ENCODE results near the gene AP3M1. TPM values are rescaled to one million over a fixed set of nuclear protein-coding genes. Genes with fewer than 3 reads are reported as not detected.

The AP3M1 gene
- total RNA-seq, 1 experiment from 2014 or later: 34.4 TPM

- CTCF ChIA-PET: no interaction called here
- peak; percentile 96 for ATAC-seq
- Histone ChIP-seq H3K36me3 (ENCODE audit: control insufficient read depth in 1 of 2, insufficient read depth in 2 of 2, low read length in 2 of 2) (no peaks in the 10 kb centered on the region), H2AFZ (ENCODE audit: low read depth, low read length, poor library complexity, severe bottlenecking) (peak overlapping the region; percentile 8), H4K20me1 (ENCODE audit: insufficient read depth) (no peaks in the 10 kb centered on the region), H3K9me2 (ENCODE audit: insufficient read depth) (no peaks in the 10 kb centered on the region), H3K4me1 (ENCODE audit: control insufficient read depth in 1 of 2, insufficient read depth in 2 of 2, low read length in 2 of 2) (peaks cover 7 to 40% of the 10 kb centered on the region in 2 experiments), H3K27ac (ENCODE audit: low read depth, low read length) (peak overlapping the region; percentile 78), H3K9me3 (ENCODE audit: control insufficient read depth in 1 of 2, insufficient read depth in 1 of 2, low read depth in 1 of 2, low read length in 2 of 2) (no peaks in the 10 kb centered on the region), H3K9ac (ENCODE audit: low read length) (peak overlapping the region; percentile 93), H3K4me2 (ENCODE audit: low read length) (peak overlapping the region; percentile 89), H3K79me2 (ENCODE audit: insufficient read depth, low read length) (peaks cover 41% of the 10 kb centered on the region), H3K27me3 (ENCODE audit: insufficient read depth, low read length) (no peaks in the 10 kb centered on the region), H3K4me3 (replicated peaks in 1 of 2; ENCODE audit: low read depth in 1 of 2, low read length in 2 of 2) (peak overlapping the region; percentile 73 to 90)
- BruUV-seq (replicated peaks): no TSS peak
- peak; percentile 85 for DNase-seq (ENCODE audit: low read depth, low spot score)
- intact Hi-C loops (cut with micrococcal nuclease): no loop called here
- RAD21 ChIA-PET (ENCODE audit: low non-redundant PET in 1 of 2, low total read pairs in 2 of 2, uncharacterized antibody in 2 of 2, unreplicated experiment in 2 of 2): no interaction called here
- POLR2A ChIA-PET: interaction anchor here (0.9 to 2.3 kb wide), 7 partner anchors 9 to 270 kb away, joined by 3 to 12 read pairs (median 4); no protein-coding TSS in a partner anchor
- TF ChIP-seq, protein P1, sequence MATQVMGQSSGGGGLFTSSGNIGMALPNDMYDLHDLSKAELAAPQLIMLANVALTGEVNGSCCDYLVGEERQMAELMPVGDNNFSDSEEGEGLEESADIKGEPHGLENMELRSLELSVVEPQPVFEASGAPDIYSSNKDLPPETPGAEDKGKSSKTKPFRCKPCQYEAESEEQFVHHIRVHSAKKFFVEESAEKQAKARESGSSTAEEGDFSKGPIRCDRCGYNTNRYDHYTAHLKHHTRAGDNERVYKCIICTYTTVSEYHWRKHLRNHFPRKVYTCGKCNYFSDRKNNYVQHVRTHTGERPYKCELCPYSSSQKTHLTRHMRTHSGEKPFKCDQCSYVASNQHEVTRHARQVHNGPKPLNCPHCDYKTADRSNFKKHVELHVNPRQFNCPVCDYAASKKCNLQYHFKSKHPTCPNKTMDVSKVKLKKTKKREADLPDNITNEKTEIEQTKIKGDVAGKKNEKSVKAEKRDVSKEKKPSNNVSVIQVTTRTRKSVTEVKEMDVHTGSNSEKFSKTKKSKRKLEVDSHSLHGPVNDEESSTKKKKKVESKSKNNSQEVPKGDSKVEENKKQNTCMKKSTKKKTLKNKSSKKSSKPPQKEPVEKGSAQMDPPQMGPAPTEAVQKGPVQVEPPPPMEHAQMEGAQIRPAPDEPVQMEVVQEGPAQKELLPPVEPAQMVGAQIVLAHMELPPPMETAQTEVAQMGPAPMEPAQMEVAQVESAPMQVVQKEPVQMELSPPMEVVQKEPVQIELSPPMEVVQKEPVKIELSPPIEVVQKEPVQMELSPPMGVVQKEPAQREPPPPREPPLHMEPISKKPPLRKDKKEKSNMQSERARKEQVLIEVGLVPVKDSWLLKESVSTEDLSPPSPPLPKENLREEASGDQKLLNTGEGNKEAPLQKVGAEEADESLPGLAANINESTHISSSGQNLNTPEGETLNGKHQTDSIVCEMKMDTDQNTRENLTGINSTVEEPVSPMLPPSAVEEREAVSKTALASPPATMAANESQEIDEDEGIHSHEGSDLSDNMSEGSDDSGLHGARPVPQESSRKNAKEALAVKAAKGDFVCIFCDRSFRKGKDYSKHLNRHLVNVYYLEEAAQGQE (IDR thresholded peaks at IDR 0.05; ENCODE audit: low read depth): no peak
- TF ChIP-seq SRF (IDR thresholded peaks at IDR 0.05; ENCODE audit: low read depth) (peak; percentile 80; the same call in 1 of the 2 replicates), FOSL1 (IDR thresholded peaks at IDR 0.05; ENCODE audit: low read depth) (no peak), POLR2AphosphoS5 (IDR thresholded peaks at IDR 0.05; ENCODE audit: low read depth, low read length) (peak; percentile 87), EZH2 (IDR thresholded peaks at IDR 0.05) (no peak), MAX (IDR thresholded peaks at IDR 0.05) (peak; percentile 96), CBX3 (IDR thresholded peaks at IDR 0.05; ENCODE audit: low read depth) (peak; percentile 72), ELF1 (IDR thresholded peaks at IDR 0.05; ENCODE audit: borderline replicate concordance, low read depth) (no peak), SP1 (IDR thresholded peaks at IDR 0.05; ENCODE audit: low read depth) (peak; percentile 38; the same call in 1 of the 2 replicates), CEBPB (IDR thresholded peaks at IDR 0.05; ENCODE audit: low read depth) (no peak), POLR2A (IDR thresholded peaks at IDR 0.05; ENCODE audit: borderline replicate concordance, extremely low read depth, insufficient read depth, insufficient read length) (peak; percentile 77), CTCF (IDR thresholded peaks at IDR 0.05 in 2 of 3, conservative IDR thresholded peaks at IDR 0.05 in 1 of 3; ENCODE audit: borderline replicate concordance in 1 of 3, insufficient read depth in 1 of 3, low read depth in 2 of 3, low read length in 2 of 3) (no peak), JUND (IDR thresholded peaks at IDR 0.05) (no peak), SIN3A (IDR thresholded peaks at IDR 0.05; ENCODE audit: low read depth) (peak; percentile 78), RAD21 (IDR thresholded peaks at IDR 0.05; ENCODE audit: low read depth) (no peak), EZH2phosphoT487 (IDR thresholded peaks at IDR 0.05; ENCODE audit: borderline replicate concordance) (no peak), EGR1 (IDR thresholded peaks at IDR 0.05; ENCODE audit: low read depth) (peak; percentile 34; the same call in 1 of the 2 replicates), ATF3 (IDR thresholded peaks at IDR 0.05) (no peak), ZBTB33 (IDR thresholded peaks at IDR 0.05; ENCODE audit: extremely low read depth, insufficient replicate concordance, low read length) (no peak), ZNF274 (IDR thresholded peaks at IDR 0.05; ENCODE audit: low read depth, low read length) (no peak)
Observed at GRCh38 chr10:74176380-74177139, 25.9 kb upstream of the AP3M1 start.

Measured in HCT116 (cell line).